Ovary (tissue), 9 donors: ENCODE data around the gene ROMO1. TPM values are rescaled to one million over a fixed set of nuclear protein-coding genes. Genes with fewer than 3 reads are reported as not detected.

Experiments
- DNase-seq, 5 donors: peaks; one replicate each; pipeline ENCODE4 v3.0.0-alpha.2; 2019 to 2020
- H3K27ac ChIP-seq, 2 donors: fragments of 200-600 bp; one replicate each; pipeline versions ENCODE4 v1.5.1 to v1.8.0; 2019 to 2022
- H3K27me3 ChIP-seq: fragments of 200-600 bp; one replicate; pipeline ENCODE4 v1.8.0; 2022
- H3K36me3 ChIP-seq: fragments of 200-600 bp; sonication (generic); one replicate; pipeline ENCODE4 v1.5.1; 2019
- H3K4me1 ChIP-seq: one replicate; pipeline ENCODE4 v1.8.1; 2013; ENCODE audit warnings: mild to moderate bottlenecking, moderate library complexity; ENCODE audit not compliant: insufficient read depth
- H3K4me3 ChIP-seq: fragments of 200-600 bp; sonication (generic); one replicate; pipeline ENCODE4 v1.5.1; 2017
- H3K9me3 ChIP-seq, 2 donors: fragments of 200-600 bp in 1 of 2; sonication (generic) in 1 of 2; one replicate each; pipeline versions ENCODE4 v1.5.1 to v1.8.1; 2013 to 2019; ENCODE audit warnings: mild to moderate bottlenecking in 1 of 2, moderate library complexity in 1 of 2
- EP300 ChIP-seq: sonication (generic); formaldehyde crosslinking; IDR thresholded peaks from one replicate; pipeline ENCODE4 v1.6.1; 2017; ENCODE audit warnings: antibody characterized with exemption
- POLR2A ChIP-seq: fragments of 450-650 bp; IDR thresholded peaks from one replicate; pipeline ENCODE4 v1.6.1; 2017; ENCODE audit warnings: antibody characterized with exemption, mild to moderate bottlenecking, moderate library complexity
- WGBS, 3 donors: extraction: QIAGEN DNeasy Blood & Tissue Kit in 1 of 3; methylation state at CpG; one replicate each; pipeline versions ENCODE4 v1.1.5 to v1.1.7; 2013 to 2017; 5-methylcytosine and 5-hydroxymethylcytosine counted together
- intact Hi-C, 4 donors: fragments of 100-400 bp; cut with DNase I; formaldehyde crosslinking; loops; one replicate each; pipeline versions ENCODE4 v1.11.0 to v1.15.1; 2022 to 2023
- polyA plus RNA-seq, 2 donors: library from polyadenylated mRNA; stranded (reverse); fragments of 200-250 nt in 1 of 2; fragments of 350-450 nt in 1 of 2; fragmentation: Illumina TruSeq in 1 of 2; extraction: RNeasy Lipid Tissue Mini Kit (QIAGEN cat#74804) in 1 of 2; gene quantifications; one replicate each; pipeline ENCODE4 v1.2.3, GENCODE V29; 2013 to 2014
- total RNA-seq, 7 donors: library from RNA; depleted of rRNA in 2 of 7; stranded (reverse); fragments of >200 nt in 2 of 7; fragmentation: NEBNext Ultra II Directional in 3 of 7; extraction: Animal tissue kit (Norgen Biotek cat#: 25700) in 3 of 7; gene quantifications; one replicate each; pipeline versions ENCODE4 v1.1.0 to v1.2.4, GENCODE V29; 2016 to 2023
- TF ChIP-seq, protein P1 (sequence below), 3 donors: fragments of 450-650 bp in 2 of 3; fragments of 200-600 bp in 1 of 3; IDR thresholded peaks; one replicate each; pipeline versions ENCODE4 v1.5.1 to v1.8.0; 2016 to 2022; ENCODE audit warnings: antibody characterized with exemption in 3 of 3, mild to moderate bottlenecking in 1 of 3
- donor health status: DM: no; HTN: no; CAD: no; lungs with moderate emphysema.
- donor health status: DM: no; HTN: no; CAD: no.
- donor health status: Bipolar disorder and iron deficiency.
- donor health status: DM: yes; HTN: yes; CAD: no.
- donor health status: DM: no; HTN: no; CAD: no.
- donor health status: DM: yes; HTN: yes; CAD: no.

ROMO1 gene
- total and polyA plus RNA-seq, 9 donors = 23.2 to 404 (median 112) TPM

DNA sequence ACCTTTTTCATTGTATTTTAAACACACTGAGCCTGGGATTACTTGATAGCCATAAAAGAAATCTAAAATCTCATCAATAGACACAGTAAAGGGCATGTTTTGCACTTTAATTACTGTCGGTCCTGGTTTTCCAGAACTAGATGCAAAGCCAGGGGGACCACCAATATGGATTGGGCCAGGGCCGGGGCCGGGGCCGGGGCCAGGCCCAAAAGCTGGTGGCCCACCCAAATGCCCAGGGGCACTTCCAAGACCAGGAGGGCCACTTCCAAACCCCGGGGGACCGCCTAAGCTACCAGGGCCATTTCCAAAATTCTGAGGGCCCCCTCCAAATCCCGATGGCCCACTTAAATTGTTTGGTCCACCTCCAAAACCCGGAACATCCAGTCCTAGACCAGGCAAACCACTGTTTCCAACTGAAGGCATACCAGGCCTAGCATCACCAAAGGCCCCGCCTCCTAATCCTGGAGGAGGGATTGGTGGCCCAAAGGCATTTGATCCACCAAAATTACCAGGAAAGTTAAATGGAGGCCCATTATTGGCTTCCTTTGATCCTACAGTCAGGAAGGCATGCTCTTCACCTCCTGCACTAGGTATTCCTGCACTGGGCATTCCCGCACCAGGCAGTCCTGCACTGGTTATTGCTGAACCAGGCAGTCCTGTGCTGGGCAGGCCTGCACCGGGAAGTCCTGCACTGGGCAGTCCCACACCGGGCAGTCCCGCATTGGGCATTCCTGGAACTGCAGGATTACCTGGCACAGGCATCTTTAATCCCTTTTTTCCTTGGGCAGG is 46.4 kb upstream of the ROMO1 start:
- H3K27ac ChIP-seq = no peak overlapping the region
- 95 to 97% (median 95%) methylated on average over 13 of the region's 13 CpGs for WGBS, 3 donors
- no peak overlapping the region for H3K4me3 ChIP-seq
- no peak for DNase-seq
- intact Hi-C loops = no loop called here
- H3K4me1 ChIP-seq = peaks cover 6% of the 10 kb centered on the region
- no peaks in the 10 kb centered on the region for H3K27me3 ChIP-seq
- no peaks in the 10 kb centered on the region for H3K36me3 ChIP-seq
- H3K9me3 ChIP-seq = no peaks in the 10 kb centered on the region
- TF ChIP-seq POLR2A = no peak
- TF ChIP-seq, protein P1, sequence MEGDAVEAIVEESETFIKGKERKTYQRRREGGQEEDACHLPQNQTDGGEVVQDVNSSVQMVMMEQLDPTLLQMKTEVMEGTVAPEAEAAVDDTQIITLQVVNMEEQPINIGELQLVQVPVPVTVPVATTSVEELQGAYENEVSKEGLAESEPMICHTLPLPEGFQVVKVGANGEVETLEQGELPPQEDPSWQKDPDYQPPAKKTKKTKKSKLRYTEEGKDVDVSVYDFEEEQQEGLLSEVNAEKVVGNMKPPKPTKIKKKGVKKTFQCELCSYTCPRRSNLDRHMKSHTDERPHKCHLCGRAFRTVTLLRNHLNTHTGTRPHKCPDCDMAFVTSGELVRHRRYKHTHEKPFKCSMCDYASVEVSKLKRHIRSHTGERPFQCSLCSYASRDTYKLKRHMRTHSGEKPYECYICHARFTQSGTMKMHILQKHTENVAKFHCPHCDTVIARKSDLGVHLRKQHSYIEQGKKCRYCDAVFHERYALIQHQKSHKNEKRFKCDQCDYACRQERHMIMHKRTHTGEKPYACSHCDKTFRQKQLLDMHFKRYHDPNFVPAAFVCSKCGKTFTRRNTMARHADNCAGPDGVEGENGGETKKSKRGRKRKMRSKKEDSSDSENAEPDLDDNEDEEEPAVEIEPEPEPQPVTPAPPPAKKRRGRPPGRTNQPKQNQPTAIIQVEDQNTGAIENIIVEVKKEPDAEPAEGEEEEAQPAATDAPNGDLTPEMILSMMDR (IDR thresholded peaks at IDR 0.05) = no peak
- TF ChIP-seq EP300 = no peak

DNA sequence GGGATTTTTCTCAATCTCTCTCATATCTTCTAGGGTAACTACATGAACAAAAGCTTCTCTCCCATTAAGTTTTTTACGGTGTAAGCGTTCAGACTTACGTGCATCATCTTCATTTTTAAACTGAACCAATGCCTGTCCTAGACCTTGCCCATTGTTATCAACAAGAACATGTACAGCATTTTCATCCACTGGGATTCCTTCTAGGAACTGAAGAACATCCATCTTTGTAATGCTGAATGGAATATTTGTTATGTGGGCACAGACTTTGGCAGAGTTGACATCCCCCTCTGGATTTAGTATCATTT is 45.8 kb upstream of the ROMO1 start:
- TF ChIP-seq POLR2A = no peak
- TF ChIP-seq EP300 = no peak
- TF ChIP-seq, protein P1 (IDR thresholded peaks at IDR 0.05) = no peak
- 94 to 99% (median 97%) methylated on average over 3 of the region's 3 CpGs for WGBS, 3 donors
- Histone ChIP-seq H3K27ac (no peak overlapping the region), H3K36me3 (no peaks in the 10 kb centered on the region), H3K4me1 (peaks cover 6% of the 10 kb centered on the region), H3K9me3 (no peaks in the 10 kb centered on the region), H3K4me3 (no peak overlapping the region), H3K27me3 (no peaks in the 10 kb centered on the region)
- intact Hi-C loops = no loop called here
- DNase-seq = no peak

GRCh38 chr20:35653893-35654292 is 45.3 kb upstream of the ROMO1 start:
- Histone ChIP-seq H3K27ac (no peak overlapping the region), H3K27me3 (no peaks in the 10 kb centered on the region), H3K9me3 (no peaks in the 10 kb centered on the region), H3K4me3 (no peak overlapping the region), H3K4me1 (peaks cover 7% of the 10 kb centered on the region), H3K36me3 (no peaks in the 10 kb centered on the region)
- intact Hi-C loops = no loop called here
- 88 to 92% (median 90%) methylated on average over 4 of the region's 4 CpGs for WGBS, 3 donors
- TF ChIP-seq, protein P1 (IDR thresholded peaks at IDR 0.05) = no peak
- TF ChIP-seq EP300 (no peak), POLR2A (no peak)
- no peak for DNase-seq

- intact Hi-C loops = no loop called here
- Histone ChIP-seq H3K36me3 (no peaks in the 10 kb centered on the region), H3K27me3 (no peaks in the 10 kb centered on the region), H3K4me1 (peaks cover 7% of the 10 kb centered on the region), H3K9me3 (no peaks in the 10 kb centered on the region), H3K4me3 (no peak overlapping the region), H3K27ac (no peak overlapping the region)
- no peak for DNase-seq
- 86 to 94% (median 94%) methylated on average over 9 of the region's 9 CpGs for WGBS, 3 donors
- no peak for TF ChIP-seq POLR2A
- TF ChIP-seq, protein P1 (IDR thresholded peaks at IDR 0.05) = no peak
- no peak for TF ChIP-seq EP300
Observed at GRCh38 chr20:35654415-35654814, 44.8 kb upstream of the ROMO1 start.
